Measurements from ENCODE around the gene NTSR2. TPM values are rescaled to one million over a fixed set of nuclear protein-coding genes. Genes with fewer than 3 reads are reported as not detected.

NTSR2 gene
- total and polyA plus RNA-seq, 5 donors from 2014 or later = not detected

DNA sequence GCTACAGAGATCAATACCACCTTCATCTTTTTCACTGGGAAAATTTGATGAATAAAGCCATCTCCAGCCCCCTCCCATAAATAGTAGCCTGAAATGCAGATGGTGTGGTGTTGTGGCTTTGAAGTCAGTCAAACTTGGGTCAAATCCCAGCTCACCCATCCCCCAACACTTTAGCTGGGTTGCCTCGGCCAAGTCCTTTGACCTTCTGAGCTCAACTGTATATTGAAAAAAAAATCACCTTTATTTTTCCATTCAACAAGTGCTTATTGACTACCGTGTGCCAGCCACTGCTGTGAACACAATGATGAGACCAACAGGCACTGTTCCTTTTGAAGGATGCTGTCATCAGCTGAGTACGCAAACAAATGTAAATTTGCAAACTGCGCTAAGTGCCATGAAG lies 35.1 kb upstream of the NTSR2 start:
- Mint-ChIP-seq H3K27me3 (no peaks in the 10 kb centered on the region), H3K27ac (no peak overlapping the region), H3K4me3 (no peak overlapping the region), H3K36me3 (no peaks in the 10 kb centered on the region), H3K4me1 (no peaks in the 10 kb centered on the region), H3K9me3 (peaks cover 0 to 2% (median 0%) of the 10 kb centered on the region in 7 donors)
- Histone ChIP-seq H3K4me3 (ENCODE audit: low read depth, low read length) (no peak overlapping the region), H3K9me3 (ENCODE audit: control insufficient read depth in 2 of 2, low read length in 2 of 2) (no peaks in the 10 kb centered on the region), H3K27me3 (ENCODE audit: control insufficient read depth, insufficient read depth, low read length) (no peaks in the 10 kb centered on the region), H3K4me1 (ENCODE audit: control insufficient read depth, insufficient read depth, low read length, poor library complexity, severe bottlenecking) (no peaks in the 10 kb centered on the region), H3K36me3 (ENCODE audit: control insufficient read depth, insufficient read depth, low read length) (no peaks in the 10 kb centered on the region), H3K27ac (ENCODE audit: insufficient read depth, low read length, poor library complexity, severe bottlenecking) (no peak overlapping the region)
- DNase-seq = no peak
- ATAC-seq (ENCODE audit: low read depth in 2 of 2) = no peak

DNA sequence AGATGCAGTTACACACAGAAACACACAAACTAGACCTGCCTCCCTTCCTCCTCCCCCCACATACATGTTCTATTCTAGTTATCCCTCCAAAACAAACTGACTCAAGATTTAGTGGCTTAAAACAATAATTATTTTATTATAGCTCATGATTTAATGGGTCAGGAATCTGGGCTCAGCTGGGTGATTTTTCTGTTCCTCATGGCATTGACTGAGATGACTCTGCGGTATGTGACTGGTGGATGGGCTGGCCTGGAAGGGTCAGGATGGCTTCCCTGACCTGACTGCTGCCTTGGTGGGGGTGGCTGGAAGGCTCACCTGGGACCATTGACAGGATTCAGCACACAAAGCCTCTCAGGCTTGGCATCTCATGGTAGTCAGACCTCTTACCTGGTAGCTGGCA lies 33.7 kb upstream of the NTSR2 start:
- Histone ChIP-seq H3K4me1 (ENCODE audit: control insufficient read depth, insufficient read depth, low read length, poor library complexity, severe bottlenecking) (no peaks in the 10 kb centered on the region), H3K9me3 (ENCODE audit: control insufficient read depth in 2 of 2, low read length in 2 of 2) (no peaks in the 10 kb centered on the region), H3K27me3 (ENCODE audit: control insufficient read depth, insufficient read depth, low read length) (no peaks in the 10 kb centered on the region), H3K27ac (ENCODE audit: insufficient read depth, low read length, poor library complexity, severe bottlenecking) (no peak overlapping the region), H3K4me3 (ENCODE audit: low read depth, low read length) (no peak overlapping the region), H3K36me3 (ENCODE audit: control insufficient read depth, insufficient read depth, low read length) (no peaks in the 10 kb centered on the region)
- ATAC-seq (ENCODE audit: low read depth in 2 of 2) = no peak
- Mint-ChIP-seq H3K36me3 (no peaks in the 10 kb centered on the region), H3K9me3 (peaks cover 0 to 2% (median 0%) of the 10 kb centered on the region in 7 donors), H3K27me3 (no peaks in the 10 kb centered on the region), H3K27ac (no peak overlapping the region), H3K4me3 (no peak overlapping the region), H3K4me1 (no peaks in the 10 kb centered on the region)
- DNase-seq = no peak

DNA sequence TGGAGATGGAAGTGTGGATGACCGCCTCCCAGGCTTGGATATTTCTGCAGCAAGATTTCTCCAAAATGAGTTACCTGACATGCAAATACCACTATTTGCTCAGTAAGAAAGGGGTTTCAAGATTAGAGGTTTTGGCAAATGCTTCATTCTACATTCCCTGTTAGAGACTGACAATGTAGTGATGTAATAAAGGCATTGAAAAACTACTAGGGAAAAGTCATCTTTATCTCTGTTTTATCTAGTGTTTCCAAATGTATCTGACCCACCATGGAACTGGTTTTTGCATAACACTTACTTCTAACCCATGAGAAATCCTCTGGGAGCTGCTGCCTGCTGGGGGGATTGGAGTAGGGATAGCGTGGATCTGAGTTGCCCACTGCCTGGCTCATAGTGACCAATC lies 33.0 kb upstream of the NTSR2 start:
- no peaks in the 10 kb centered on the region for H3K4me1 Mint-ChIP-seq

GRCh38 chr2:11701751-11702301 lies 31.8 kb upstream of the NTSR2 start:
- H3K4me3 ChIP-seq (ENCODE audit: low read depth, low read length) = no peak overlapping the region
- no peak overlapping the region for H3K27ac ChIP-seq (ENCODE audit: insufficient read depth, low read length, poor library complexity, severe bottlenecking)
- Mint-ChIP-seq H3K4me1 (no peaks in the 10 kb centered on the region), H3K27me3 (peaks cover 7% of the 10 kb centered on the region), H3K4me3 (no peak overlapping the region), H3K36me3 (no peaks in the 10 kb centered on the region), H3K27ac (no peak overlapping the region), H3K9me3 (peaks cover 0 to 2% (median 0%) of the 10 kb centered on the region in 7 donors)
- no peaks in the 10 kb centered on the region for H3K9me3 ChIP-seq (ENCODE audit: control insufficient read depth in 2 of 2, low read length in 2 of 2)
- ATAC-seq (ENCODE audit: low read depth in 2 of 2) (peak; percentile 32 to 36), DNase-seq (no peak)
- no peaks in the 10 kb centered on the region for H3K36me3 ChIP-seq (ENCODE audit: control insufficient read depth, insufficient read depth, low read length)
- H3K27me3 ChIP-seq (ENCODE audit: control insufficient read depth, insufficient read depth, low read length) = no peaks in the 10 kb centered on the region
- no peaks in the 10 kb centered on the region for H3K4me1 ChIP-seq (ENCODE audit: control insufficient read depth, insufficient read depth, low read length, poor library complexity, severe bottlenecking)

More for the DNA sequence above, 33.0 kb upstream of the NTSR2 start:
- Mint-ChIP-seq H3K27ac (no peak overlapping the region), H3K27me3 (peaks cover 4% of the 10 kb centered on the region), H3K9me3 (peaks cover 0 to 2% (median 0%) of the 10 kb centered on the region in 7 donors), H3K36me3 (no peaks in the 10 kb centered on the region), H3K4me3 (no peak overlapping the region)
- DNase-seq (no peak), ATAC-seq (ENCODE audit: low read depth in 2 of 2) (no peak)
- no peaks in the 10 kb centered on the region for H3K36me3 ChIP-seq (ENCODE audit: control insufficient read depth, insufficient read depth, low read length)
- H3K9me3 ChIP-seq (ENCODE audit: control insufficient read depth in 2 of 2, low read length in 2 of 2) = no peaks in the 10 kb centered on the region
- no peaks in the 10 kb centered on the region for H3K27me3 ChIP-seq (ENCODE audit: control insufficient read depth, insufficient read depth, low read length)
- H3K4me1 ChIP-seq (ENCODE audit: control insufficient read depth, insufficient read depth, low read length, poor library complexity, severe bottlenecking) = no peaks in the 10 kb centered on the region
- no peak overlapping the region for H3K4me3 ChIP-seq (ENCODE audit: low read depth, low read length)
- H3K27ac ChIP-seq (ENCODE audit: insufficient read depth, low read length, poor library complexity, severe bottlenecking) = no peak overlapping the region

DNA sequence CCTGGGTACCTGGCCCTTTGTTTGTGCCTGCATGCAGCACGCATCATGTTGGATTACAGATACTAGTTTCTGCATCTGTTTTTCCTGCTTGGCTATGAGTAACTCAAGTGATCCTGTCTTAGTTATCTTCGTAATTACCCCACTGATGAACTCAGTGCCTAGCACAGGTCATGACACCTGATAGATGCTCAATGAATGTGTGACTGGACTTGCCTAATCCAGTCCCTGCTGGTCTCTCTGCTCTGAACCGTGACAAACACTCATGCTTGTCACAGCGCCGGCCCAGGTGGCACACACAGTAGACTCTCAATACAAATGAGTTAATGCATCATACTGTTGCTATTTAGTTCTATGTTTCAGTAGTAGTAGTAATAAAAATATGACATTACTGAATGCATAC lies 31.2 kb upstream of the NTSR2 start:
- Mint-ChIP-seq H3K27me3 (peaks cover 7% of the 10 kb centered on the region), H3K27ac (no peak overlapping the region), H3K9me3 (peaks cover 0 to 2% (median 0%) of the 10 kb centered on the region in 7 donors), H3K36me3 (no peaks in the 10 kb centered on the region), H3K4me1 (no peaks in the 10 kb centered on the region), H3K4me3 (no peak overlapping the region)
- H3K4me1 ChIP-seq (ENCODE audit: control insufficient read depth, insufficient read depth, low read length, poor library complexity, severe bottlenecking) = no peaks in the 10 kb centered on the region
- H3K4me3 ChIP-seq (ENCODE audit: low read depth, low read length) = no peak overlapping the region
- H3K36me3 ChIP-seq (ENCODE audit: control insufficient read depth, insufficient read depth, low read length) = no peaks in the 10 kb centered on the region
- no peaks in the 10 kb centered on the region for H3K27me3 ChIP-seq (ENCODE audit: control insufficient read depth, insufficient read depth, low read length)
- DNase-seq = no peak
- no peak for ATAC-seq (ENCODE audit: low read depth in 2 of 2)
- H3K9me3 ChIP-seq (ENCODE audit: control insufficient read depth in 2 of 2, low read length in 2 of 2) = no peaks in the 10 kb centered on the region
- H3K27ac ChIP-seq (ENCODE audit: insufficient read depth, low read length, poor library complexity, severe bottlenecking) = no peak overlapping the region

DNA sequence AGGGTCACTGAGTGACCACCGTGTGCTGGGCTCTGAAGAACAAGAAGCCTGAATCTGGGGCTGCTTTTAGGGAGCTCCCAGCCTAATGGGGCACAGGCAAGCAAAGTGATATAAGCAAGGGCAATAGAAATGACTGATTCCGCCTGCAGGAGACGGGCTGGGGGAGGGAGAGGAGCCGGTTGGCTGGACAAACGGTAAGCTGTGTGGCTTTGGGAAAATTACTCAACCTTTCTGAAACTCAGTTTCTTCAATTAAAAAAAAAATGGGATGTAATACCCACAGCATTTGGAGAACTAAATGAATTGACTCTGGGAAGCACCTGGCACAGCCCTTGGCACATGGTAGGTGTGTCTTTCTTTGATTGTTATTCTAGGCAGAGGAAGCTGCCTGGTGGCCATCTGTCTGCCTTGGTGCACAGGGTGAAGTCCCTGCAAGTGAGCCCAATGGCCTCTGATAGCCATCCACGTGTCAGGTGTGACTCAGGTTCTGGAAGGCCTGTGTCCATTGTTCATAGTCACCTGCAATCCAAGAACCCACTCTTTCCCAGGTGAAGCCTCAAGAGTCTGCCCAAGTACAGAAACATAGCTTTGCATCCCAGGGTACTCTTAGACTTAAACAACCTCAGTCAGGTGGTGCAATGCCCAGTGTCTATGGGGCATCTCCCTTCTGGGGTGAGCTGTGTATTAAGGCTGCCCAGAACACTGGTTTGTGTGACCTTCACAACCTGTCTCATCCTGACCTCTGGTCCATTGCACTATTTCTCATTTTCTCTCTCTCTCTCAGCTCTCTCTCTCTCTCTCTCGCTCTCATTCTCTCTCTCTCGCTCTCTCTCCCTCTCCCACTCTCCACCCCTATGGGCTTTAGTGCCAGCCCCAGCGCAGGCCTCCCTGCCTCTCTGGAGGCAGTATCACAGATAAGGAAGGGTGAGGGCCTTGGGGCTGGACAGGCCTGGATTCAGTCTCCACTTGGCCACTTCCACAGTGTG lies 30.0 kb upstream of the NTSR2 start:
- no peaks in the 10 kb centered on the region for H3K9me3 ChIP-seq (ENCODE audit: control insufficient read depth in 2 of 2, low read length in 2 of 2)
- no peaks in the 10 kb centered on the region for H3K36me3 ChIP-seq (ENCODE audit: control insufficient read depth, insufficient read depth, low read length)
- H3K4me3 ChIP-seq (ENCODE audit: low read depth, low read length) = no peak overlapping the region
- H3K9me3 Mint-ChIP-seq = no peaks in the 10 kb centered on the region
- H3K27me3 Mint-ChIP-seq = peaks cover 13% of the 10 kb centered on the region
- peaks cover 0 to 4% (median 0%) of the 10 kb centered on the region in 4 donors for H3K4me1 Mint-ChIP-seq
- DNase-seq (no peak), ATAC-seq (ENCODE audit: low read depth in 2 of 2) (no peak)
- no peaks in the 10 kb centered on the region for H3K4me1 ChIP-seq (ENCODE audit: control insufficient read depth, insufficient read depth, low read length, poor library complexity, severe bottlenecking)
- no peak overlapping the region for H3K27ac ChIP-seq (ENCODE audit: insufficient read depth, low read length, poor library complexity, severe bottlenecking)
- no peaks in the 10 kb centered on the region for H3K36me3 Mint-ChIP-seq
- H3K4me3 Mint-ChIP-seq = no peak overlapping the region
- H3K27ac Mint-ChIP-seq = no peak overlapping the region
- no peaks in the 10 kb centered on the region for H3K27me3 ChIP-seq (ENCODE audit: control insufficient read depth, insufficient read depth, low read length)

DNA sequence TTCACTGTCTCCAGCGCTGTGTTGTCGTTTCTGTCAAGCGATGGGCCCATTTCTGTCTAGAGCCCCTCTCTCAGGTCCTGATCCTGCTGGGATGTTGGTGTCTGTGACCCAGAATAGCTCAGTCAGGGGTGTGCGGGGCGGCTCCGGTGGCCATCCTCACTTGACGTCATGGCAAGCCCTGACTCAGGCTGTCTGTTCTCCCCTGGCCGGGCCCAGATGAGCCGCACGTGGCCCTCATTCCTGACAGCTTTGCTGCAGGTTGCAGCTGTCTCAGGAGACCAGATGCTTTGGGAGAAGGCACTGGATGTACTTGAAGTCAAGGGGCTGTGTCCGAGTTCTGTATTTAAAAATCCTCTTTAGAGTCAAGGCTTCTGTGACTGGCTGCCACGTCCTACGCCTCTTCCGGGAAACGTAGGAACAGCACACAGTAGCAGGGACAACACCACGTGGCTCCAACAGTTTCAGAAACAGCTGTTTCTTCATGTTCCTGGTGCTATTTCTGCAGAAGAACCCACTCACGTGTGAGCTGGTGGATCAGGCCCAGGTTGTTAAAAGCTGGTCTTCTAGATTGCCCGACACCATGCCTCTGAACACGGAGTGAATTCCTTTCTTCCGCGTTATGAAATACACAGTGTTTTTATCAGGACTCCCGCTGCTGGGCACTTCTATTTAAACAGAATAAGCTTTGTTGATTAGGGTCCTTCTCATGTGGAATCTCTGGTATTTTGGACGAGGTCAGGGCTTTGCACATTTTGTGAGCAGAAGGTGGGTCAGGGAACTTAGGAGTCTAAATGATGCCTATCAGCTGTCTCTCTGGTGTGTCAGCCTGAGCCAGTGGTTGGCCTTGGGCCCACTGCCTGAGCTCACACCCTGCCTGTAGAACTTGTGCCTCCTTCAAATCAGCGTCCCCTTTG lies 28.3 kb upstream of the NTSR2 start:
- peak overlapping the region in 1 of 3 donors; percentile 45 for H3K27ac Mint-ChIP-seq
- H3K4me1 Mint-ChIP-seq = peaks cover 0 to 6% (median 0%) of the 10 kb centered on the region in 4 donors
- Histone ChIP-seq H3K27me3 (ENCODE audit: control insufficient read depth, insufficient read depth, low read length) (no peaks in the 10 kb centered on the region), H3K36me3 (ENCODE audit: control insufficient read depth, insufficient read depth, low read length) (no peaks in the 10 kb centered on the region), H3K9me3 (ENCODE audit: control insufficient read depth in 2 of 2, low read length in 2 of 2) (no peaks in the 10 kb centered on the region), H3K27ac (ENCODE audit: insufficient read depth, low read length, poor library complexity, severe bottlenecking) (no peak overlapping the region), H3K4me3 (ENCODE audit: low read depth, low read length) (no peak overlapping the region), H3K4me1 (ENCODE audit: control insufficient read depth, insufficient read depth, low read length, poor library complexity, severe bottlenecking) (no peaks in the 10 kb centered on the region)
- H3K36me3 Mint-ChIP-seq = no peaks in the 10 kb centered on the region
- H3K27me3 Mint-ChIP-seq = peaks cover 13% of the 10 kb centered on the region
- DNase-seq (no peak), ATAC-seq (ENCODE audit: low read depth in 2 of 2) (no peak)
- no peaks in the 10 kb centered on the region for H3K9me3 Mint-ChIP-seq
- H3K4me3 Mint-ChIP-seq = no peak overlapping the region

Measured in CD4-positive, CD25-positive, alpha-beta regulatory T cell (primary cell).